Endodermal cell (in vitro differentiated cells): ENCODE data around the gene CLEC2A. TPM values are rescaled to one million over a fixed set of nuclear protein-coding genes. Genes with fewer than 3 reads are reported as not detected.
"Not testable (repeated sequence)": the region's sequence is repeated elsewhere in the genome, so short reads cannot be mapped to it uniquely, and the experiment has no call there.

Experiments used
- DNase-seq: peaks from one replicate; pipeline ENCODE4 v3.0.0-alpha.2; 2017
- H3K27ac ChIP-seq: 2 replicates; pipeline ENCODE4 v1.5.1; 2013; ENCODE audit warnings: mild to moderate bottlenecking, low read depth, low read length, moderate library complexity
- H3K27me3 ChIP-seq: 2 replicates; pipeline ENCODE4 v1.6.1; 2013; ENCODE audit warnings: mild to moderate bottlenecking, low read length, moderate library complexity; ENCODE audit not compliant: insufficient read depth, control insufficient read depth, poor library complexity, severe bottlenecking
- H3K36me3 ChIP-seq: 2 replicates; pipeline ENCODE4 v1.7.0; 2013; ENCODE audit warnings: mild to moderate bottlenecking, low read length, moderate library complexity; ENCODE audit not compliant: control insufficient read depth, insufficient read depth
- H3K4me1 ChIP-seq: one replicate; pipeline ENCODE4 v1.7.0; 2013; ENCODE audit warnings: low read length; ENCODE audit not compliant: control insufficient read depth, insufficient read depth
- H3K4me3 ChIP-seq: 2 replicates; pipeline ENCODE4 v1.5.1; 2013; ENCODE audit warnings: mild to moderate bottlenecking, low read length, moderate library complexity
- H3K9ac ChIP-seq: 2 replicates; pipeline ENCODE4 v1.6.1; 2013; ENCODE audit warnings: mild to moderate bottlenecking, low read length, moderate library complexity; ENCODE audit not compliant: poor library complexity, severe bottlenecking; ENCODE audit errors: extremely low read depth
- H3K9me3 ChIP-seq: 2 replicates; pipeline ENCODE4 v1.6.1; 2013; ENCODE audit warnings: mild to moderate bottlenecking, low read length, moderate library complexity; ENCODE audit not compliant: control insufficient read depth
- H3K27ac Mint-ChIP-seq: 2 replicates; pipeline ENCODE4 v1.8.0; 2020; ENCODE audit warnings: mixed read lengths
- H3K27me3 Mint-ChIP-seq: 2 replicates; pipeline ENCODE4 v1.8.0; 2021; ENCODE audit warnings: mild to moderate bottlenecking, mixed read lengths; ENCODE audit not compliant: insufficient read depth
- H3K36me3 Mint-ChIP-seq: 2 replicates; pipeline ENCODE4 v1.8.0; 2020; ENCODE audit warnings: low read depth, mixed read lengths
- H3K4me1 Mint-ChIP-seq: 2 replicates; pipeline ENCODE4 v1.8.0; 2020; ENCODE audit warnings: mixed read lengths
- H3K4me3 Mint-ChIP-seq: 2 replicates; pipeline ENCODE4 v1.8.0; 2020; ENCODE audit warnings: mild to moderate bottlenecking, moderate library complexity, mixed read lengths
- H3K9me3 Mint-ChIP-seq: 2 replicates; pipeline ENCODE4 v1.8.0; 2020; ENCODE audit warnings: mild to moderate bottlenecking, mixed read lengths
- CTCF ChIP-seq: fragments of 200-600 bp; sonication (generic); conservative IDR thresholded peaks from 2 replicates; pipeline ENCODE4 v1.5.0; 2021; ENCODE audit warnings: antibody characterized with exemption, mild to moderate bottlenecking
- WGBS, 2 experiments: methylation state at CpG; one replicate each; pipeline versions ENCODE4 v1.1.5 to v1.1.7; 2013; ENCODE audit warnings: missing lambda C conversion rate in 2 of 2, mixed read lengths in 1 of 2; ENCODE audit not compliant: insufficient coverage in 1 of 2, insufficient read length in 1 of 2; 5-methylcytosine and 5-hydroxymethylcytosine counted together
- long read RNA-seq, 4 experiments: library from polyadenylated mRNA in 2 of 4; library from RNA in 1 of 4; library from capped mRNA in 1 of 4; stranded (forward) in 3 of 4; unstranded in 1 of 4; transcript quantifications; one replicate each; pipeline ENCODE4 v2.0.0, GENCODE V29; 2020 to 2021; ENCODE audit warnings: inconsistent platforms in 1 of 4
- polyA plus RNA-seq, 2 experiments: library from polyadenylated mRNA; stranded (reverse); fragments of 50-300 nt; gene quantifications; one replicate each; pipeline ENCODE4 v1.2.3, GENCODE V29; 2013
- total RNA-seq, 2 donors: library from RNA; stranded (reverse); fragmentation: NEBNext Ultra II Directional in 1 of 2; extraction: Animal tissue kit (Norgen Biotek cat#: 25700) in 1 of 2; gene quantifications; 2 replicates in 1 of 2; 3 replicates in 1 of 2; pipeline ENCODE4 v1.2.1, GENCODE V29; 2021

Gene CLEC2A
- 1 to 10 TPM in 1 of 2 donors, not detected in 1; 3.8 TPM for total RNA-seq
- polyA plus RNA-seq (2013, experiment 1 of 2): not detected
- not detected for polyA plus RNA-seq (2013, experiment 2 of 2)
- long read RNA-seq, experiment 1: 0 reads
- long read RNA-seq, experiment 2, partial matches to known transcripts: 0 of 6 reads
- long read RNA-seq, experiment 2, other reads (novel, unspliced or antisense): 6 of 6 reads
- long read RNA-seq, experiment 3: 0 reads
- long read RNA-seq, experiment 4, partial matches to known transcripts: 0 of 2 reads
- long read RNA-seq, experiment 4, other reads (novel, unspliced or antisense): 2 of 2 reads

- H3K27me3 Mint-ChIP-seq: no peaks in the 10 kb centered on the region
Measured at GRCh38 chr12:9932270-9932669, at the start of gene CLEC2A. TSS of gene CLEC2A (minus strand) at chr12:9932370. CDS start at chr12:9932329, 41 bp downstream.

GRCh38 chr12:9980126-9980525, 48.0 kb upstream of the CLEC2A start:
- no peak for TF ChIP-seq CTCF
- Mint-ChIP-seq H3K9me3 (peaks cover 25% of the 10 kb centered on the region), H3K27ac (no peak overlapping the region), H3K4me3 (no peak overlapping the region), H3K27me3 (no peaks in the 10 kb centered on the region), H3K4me1 (peaks cover 3% of the 10 kb centered on the region), H3K36me3 (peaks cover 5% of the 10 kb centered on the region)
- Histone ChIP-seq H3K27ac (no peak overlapping the region), H3K4me1 (no peaks in the 10 kb centered on the region), H3K36me3 (no peaks in the 10 kb centered on the region), H3K4me3 (no peak overlapping the region), H3K9ac (no peak overlapping the region), H3K27me3 (no peaks in the 10 kb centered on the region), H3K9me3 (peaks cover 10% of the 10 kb centered on the region)
- 89 to 100% methylated on average over 2 to 3 of the region's 3 CpGs for WGBS, 2 experiments
- no peak for DNase-seq

More at GRCh38 chr12:9932270-9932669, at the start of gene CLEC2A:
- Mint-ChIP-seq H3K4me3 (no peak within 1 kb of the TSS), H3K27ac (no peak within 1 kb of the TSS), H3K36me3 (no peaks in the 10 kb centered on the region), H3K4me1 (peaks cover 10% of the 10 kb centered on the region), H3K9me3 (no peaks in the 10 kb centered on the region)
- Histone ChIP-seq H3K27ac (no peak within 1 kb of the TSS), H3K9ac (no peak within 1 kb of the TSS), H3K9me3 (no peaks in the 10 kb centered on the region), H3K27me3 (no peaks in the 10 kb centered on the region), H3K4me3 (no peak within 1 kb of the TSS), H3K36me3 (no peaks in the 10 kb centered on the region), H3K4me1 (peaks cover 11% of the 10 kb centered on the region)
- no peak for DNase-seq
- 92 to 100% methylated on average over 3 to 6 of the region's 6 CpGs for WGBS, 2 experiments
- no peak for TF ChIP-seq CTCF

- no peaks in the 10 kb centered on the region for H3K36me3 ChIP-seq
- H3K9ac ChIP-seq: no peak overlapping the region
- TF ChIP-seq CTCF: no peak
- Mint-ChIP-seq H3K27ac (no peak overlapping the region), H3K4me3 (no peak overlapping the region), H3K36me3 (peaks cover 7% of the 10 kb centered on the region), H3K27me3 (no peaks in the 10 kb centered on the region), H3K4me1 (no peaks in the 10 kb centered on the region), H3K9me3 (peaks cover 31% of the 10 kb centered on the region)
- peaks cover 16% of the 10 kb centered on the region for H3K9me3 ChIP-seq
- DNase-seq: no peak
- no peaks in the 10 kb centered on the region for H3K27me3 ChIP-seq
- H3K4me1 ChIP-seq: no peaks in the 10 kb centered on the region
- H3K27ac ChIP-seq: no peak overlapping the region
- H3K4me3 ChIP-seq: no peak overlapping the region
Measured at GRCh38 chr12:9977916-9978315, 45.7 kb upstream of the CLEC2A start.

DNA sequence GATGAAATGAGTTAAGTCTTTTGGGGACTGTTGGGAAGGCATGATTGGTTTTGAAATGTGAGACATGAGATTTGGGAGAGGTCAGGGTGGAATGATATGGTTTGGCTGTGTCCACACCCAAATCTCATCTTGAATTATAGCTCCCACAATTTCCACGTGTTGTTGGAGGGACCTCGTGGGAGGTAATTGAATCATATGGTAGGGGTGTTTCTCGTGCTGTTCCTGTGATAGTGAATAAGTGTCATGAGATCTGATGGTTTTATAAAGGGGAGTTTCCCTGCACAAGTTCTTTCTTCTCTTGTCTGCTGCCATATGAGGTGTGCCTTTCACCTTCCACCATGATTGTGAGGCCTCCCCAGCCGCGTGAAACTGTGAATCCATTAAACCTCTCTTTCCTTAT, 44.5 kb upstream of the CLEC2A start:
- not testable (repeated sequence) for H3K36me3 Mint-ChIP-seq, H3K27me3 ChIP-seq, H3K9ac ChIP-seq, H3K36me3 ChIP-seq, H3K27ac Mint-ChIP-seq, H3K4me3 Mint-ChIP-seq, H3K4me1 Mint-ChIP-seq, H3K27me3 Mint-ChIP-seq, H3K27ac ChIP-seq, DNase-seq, H3K4me1 ChIP-seq, H3K4me3 ChIP-seq
- H3K9me3 Mint-ChIP-seq: peaks cover 31% of the 10 kb centered on the region
- 61 to 71% methylated on average over 1 to 5 of the region's 5 CpGs for WGBS, 2 experiments
- peaks cover 16% of the 10 kb centered on the region for H3K9me3 ChIP-seq
